H9 (cell line): ENCODE results near the gene TAF10. TPM values are rescaled to one million over a fixed set of nuclear protein-coding genes. Genes with fewer than 3 reads are reported as not detected.

Experiments used
- DNase-seq: peaks from one replicate; pipeline ENCODE4 v3.0.0-alpha.2; 2017
- H2AFZ ChIP-seq: one replicate; pipeline ENCODE4 v1.6.1; 2013; ENCODE audit warnings: mild to moderate bottlenecking, low read length, control low read depth, moderate library complexity
- H2AK5ac ChIP-seq: 2 replicates; pipeline ENCODE4 v1.6.1; 2013; ENCODE audit warnings: low read length, control low read depth, mixed read lengths; ENCODE audit not compliant: insufficient read length
- H2BK120ac ChIP-seq: one replicate; pipeline ENCODE4 v1.6.1; 2013; ENCODE audit warnings: low read depth, mild to moderate bottlenecking, low read length, control low read depth, inconsistent platforms; ENCODE audit not compliant: poor library complexity, severe bottlenecking
- H2BK12ac ChIP-seq: 2 replicates; pipeline ENCODE4 v1.6.1; 2013; ENCODE audit warnings: low read length, control low read depth, mixed read lengths, low read depth; ENCODE audit not compliant: insufficient read length
- H2BK15ac ChIP-seq: 2 replicates; pipeline ENCODE4 v1.6.1; 2013; ENCODE audit warnings: low read depth, low read length, control low read depth
- H2BK20ac ChIP-seq: one replicate; pipeline ENCODE4 v1.6.1; 2013; ENCODE audit warnings: low read depth, mild to moderate bottlenecking, low read length, control low read depth, inconsistent platforms; ENCODE audit not compliant: poor library complexity, severe bottlenecking
- H2BK5ac ChIP-seq: 2 replicates; pipeline ENCODE4 v1.6.1; 2013; ENCODE audit warnings: low read length, control low read depth, mixed read lengths; ENCODE audit not compliant: insufficient read length
- H3K14ac ChIP-seq: 2 replicates; pipeline ENCODE4 v1.6.1; 2013; ENCODE audit warnings: low read length, control low read depth; ENCODE audit not compliant: insufficient read depth
- H3K18ac ChIP-seq: 2 replicates; pipeline ENCODE4 v1.6.1; 2013; ENCODE audit warnings: low read depth, mild to moderate bottlenecking, mixed read lengths, low read length, control low read depth; ENCODE audit not compliant: insufficient read length
- H3K23ac ChIP-seq: 2 replicates; pipeline ENCODE4 v1.6.1; 2013; ENCODE audit warnings: low read length, control low read depth, mixed read lengths, low read depth; ENCODE audit not compliant: insufficient read length
- H3K23me2 ChIP-seq: 2 replicates; pipeline ENCODE4 v1.6.1; 2013; ENCODE audit warnings: low read depth, mild to moderate bottlenecking, mixed read lengths, low read length, control low read depth; ENCODE audit not compliant: insufficient read length, poor library complexity, severe bottlenecking
- H3K27ac ChIP-seq: 2 replicates; pipeline ENCODE4 v1.5.1; 2013; ENCODE audit warnings: low read length, control low read depth, mixed read lengths, low read depth; ENCODE audit not compliant: insufficient read length
- H3K27me3 ChIP-seq: 2 replicates; pipeline ENCODE4 v1.6.1; 2013; ENCODE audit warnings: low read length, control low read depth, inconsistent platforms; ENCODE audit not compliant: insufficient read depth
- H3K4ac ChIP-seq: 2 replicates; pipeline ENCODE4 v1.6.1; 2013; ENCODE audit warnings: low read depth, mild to moderate bottlenecking, control low read depth, inconsistent platforms, low read length, moderate library complexity
- H3K4me1 ChIP-seq: 2 replicates; pipeline ENCODE4 v1.6.1; 2013; ENCODE audit warnings: low read length, control low read depth, inconsistent platforms; ENCODE audit not compliant: insufficient read depth
- H3K4me2 ChIP-seq: 2 replicates; pipeline ENCODE4 v1.6.1; 2013; ENCODE audit warnings: low read length, control low read depth, mixed read lengths; ENCODE audit not compliant: insufficient read length, insufficient read depth
- H3K56ac ChIP-seq: 2 replicates; pipeline ENCODE4 v1.6.1; 2013; ENCODE audit warnings: low read depth, mild to moderate bottlenecking, mixed read lengths, low read length, control low read depth; ENCODE audit not compliant: insufficient read length
- H3K79me1 ChIP-seq: 2 replicates; pipeline ENCODE4 v1.6.1; 2013; ENCODE audit warnings: low read depth, mild to moderate bottlenecking, moderate library complexity, low read length, control low read depth, inconsistent platforms; ENCODE audit not compliant: insufficient read depth, poor library complexity, severe bottlenecking
- H3K79me2 ChIP-seq: 2 replicates; pipeline ENCODE4 v1.6.1; 2013; ENCODE audit warnings: low read length, control low read depth, inconsistent platforms; ENCODE audit not compliant: insufficient read depth
- H3K9ac ChIP-seq: 2 replicates; pipeline ENCODE4 v1.6.1; 2013; ENCODE audit warnings: low read length, control low read depth, mixed read lengths; ENCODE audit not compliant: insufficient read length; ENCODE audit errors: extremely low read depth
- H3K9me3 ChIP-seq: one replicate; pipeline ENCODE4 v1.6.1; 2013; ENCODE audit warnings: low read depth, low read length, inconsistent platforms; ENCODE audit not compliant: control insufficient read depth
- H3T11ph ChIP-seq: one replicate; pipeline ENCODE4 v1.6.1; 2013; ENCODE audit warnings: mild to moderate bottlenecking, low read length, control low read depth, inconsistent platforms
- H4K20me1 ChIP-seq: one replicate; pipeline ENCODE4 v1.6.1; 2013; ENCODE audit not compliant: control insufficient read depth, insufficient read length, insufficient read depth
- H4K5ac ChIP-seq: 2 replicates; pipeline ENCODE4 v1.6.1; 2013; ENCODE audit warnings: low read depth, mild to moderate bottlenecking, mixed read lengths, low read length, control low read depth; ENCODE audit not compliant: insufficient read length
- H4K8ac ChIP-seq: replicated peaks from 2 replicates; pipeline ENCODE4 v1.6.1; 2013; ENCODE audit warnings: low read length, control low read depth, mixed read lengths, low read depth; ENCODE audit not compliant: insufficient read length
- H4K91ac ChIP-seq: 2 replicates; pipeline ENCODE4 v1.6.1; 2013; ENCODE audit warnings: low read depth, mild to moderate bottlenecking, moderate library complexity, mixed read lengths, low read length, control low read depth; ENCODE audit not compliant: insufficient read length
- H3K27ac Mint-ChIP-seq, 3 experiments: 2 replicates in 2 of 3; 3 replicates in 1 of 3; pipeline ENCODE4 v1.8.0; 2020 to 2021; ENCODE audit warnings: mixed read lengths in 3 of 3, mild to moderate bottlenecking in 1 of 3, moderate library complexity in 1 of 3
- H3K27me3 Mint-ChIP-seq: 2 replicates; pipeline ENCODE4 v1.8.0; 2021; ENCODE audit warnings: low read depth, mild to moderate bottlenecking, moderate library complexity, mixed read lengths
- H3K36me3 Mint-ChIP-seq, 3 experiments: 2 replicates in 2 of 3; 3 replicates in 1 of 3; pipeline ENCODE4 v1.8.0; 2020 to 2021; ENCODE audit warnings: low read depth in 3 of 3, mixed read lengths in 3 of 3; ENCODE audit not compliant: insufficient read depth in 1 of 3
- H3K4me1 Mint-ChIP-seq, 2 experiments: 2 replicates each; pipeline ENCODE4 v1.8.0; 2020; ENCODE audit warnings: mixed read lengths in 2 of 2
- H3K4me3 Mint-ChIP-seq, 2 experiments: 2 replicates in 1 of 2; 3 replicates in 1 of 2; pipeline ENCODE4 v1.8.0; 2020 to 2021; ENCODE audit warnings: mild to moderate bottlenecking in 2 of 2, mixed read lengths in 2 of 2, moderate library complexity in 1 of 2
- H3K9me3 Mint-ChIP-seq, 2 experiments: 2 replicates in 1 of 2; 3 replicates in 1 of 2; pipeline ENCODE4 v1.8.0; 2020; ENCODE audit warnings: mild to moderate bottlenecking in 2 of 2, mixed read lengths in 2 of 2, moderate library complexity in 1 of 2
- CTCF ChIP-seq: fragments of 200-600 bp; sonication (generic); conservative IDR thresholded peaks from 3 replicates; pipeline ENCODE4 v1.8.0; 2021; ENCODE audit warnings: antibody characterized with exemption, mild to moderate bottlenecking
- WGBS: extraction: QIAGEN DNeasy Blood & Tissue Kit; methylation state at CpG from one replicate; pipeline ENCODE4 v1.1.7; 2013; ENCODE audit warnings: missing lambda C conversion rate, low lambda C conversion rate, mixed read lengths; ENCODE audit not compliant: insufficient read length; ENCODE audit errors: extremely low coverage; 5-methylcytosine and 5-hydroxymethylcytosine counted together
- total RNA-seq: library from RNA; stranded (reverse); gene quantifications from 2 replicates; pipeline ENCODE4 v1.2.1, GENCODE V29; 2021

Gene TAF10
- total RNA-seq, 1 experiment from 2014 or later, result 198 TPM

- H2BK15ac ChIP-seq, result no peak overlapping the region
- H4K8ac ChIP-seq, result no peak overlapping the region
- H3K9ac ChIP-seq, result no peak overlapping the region
- no peak overlapping the region for H3K14ac ChIP-seq
- no peak overlapping the region for H2BK120ac ChIP-seq
- H3K23ac ChIP-seq, result no peak overlapping the region
- no peak overlapping the region for H4K91ac ChIP-seq
- H4K20me1 ChIP-seq, result no peaks in the 10 kb centered on the region
- H3K56ac ChIP-seq, result no peak overlapping the region
- no peak overlapping the region for H2BK5ac ChIP-seq
- Mint-ChIP-seq H3K36me3 (peaks cover 7 to 17% (median 9%) of the 10 kb centered on the region in 3 experiments; a peak in 5 of 7 replicates), H3K4me1 (peaks cover 6% of the 10 kb centered on the region in 2 experiments; a peak in 3 of 4 replicates), H3K4me3 (no peak overlapping the region), H3K9me3 (peaks cover 19 to 20% of the 10 kb centered on the region in 2 experiments), H3K27me3 (no peaks in the 10 kb centered on the region), H3K27ac (peak overlapping the region in 1 of 3 experiments; percentile 46; a peak in 1 of 7 replicates)
- no peak overlapping the region for H2BK12ac ChIP-seq
- H2AK5ac ChIP-seq, result no peak overlapping the region
- no peak overlapping the region for H3K4ac ChIP-seq
- no peak overlapping the region for H2BK20ac ChIP-seq
- no peaks in the 10 kb centered on the region for H3K23me2 ChIP-seq
- no peak overlapping the region for H3K4me2 ChIP-seq
- WGBS, result no CpG with 5 or more reads among the region's 11 CpGs
- DNase-seq, result no peak
- no peaks in the 10 kb centered on the region for H3K4me1 ChIP-seq
- no peak for TF ChIP-seq CTCF
- H3K79me1 ChIP-seq, result no peaks in the 10 kb centered on the region
- no peak overlapping the region for H3T11ph ChIP-seq
- no peak overlapping the region for H3K27ac ChIP-seq
- no peaks in the 10 kb centered on the region for H3K27me3 ChIP-seq
- H4K5ac ChIP-seq, result no peak overlapping the region
- no peak overlapping the region for H3K18ac ChIP-seq
- no peak overlapping the region for H2AFZ ChIP-seq
- H3K9me3 ChIP-seq, result no peaks in the 10 kb centered on the region
- no peaks in the 10 kb centered on the region for H3K79me2 ChIP-seq
Observed at GRCh38 chr11:6587360-6587953, 24.6 kb downstream of the TAF10 start.
